HT-29 (cell line): Measurements from ENCODE around the gene ZNF503. TPM values are rescaled to one million over a fixed set of nuclear protein-coding genes. Genes with fewer than 3 reads are reported as not detected.

Experiments used
- DNase-seq: peaks from one replicate; pipeline ENCODE4 v3.0.0-alpha.2; 2015; ENCODE audit warnings: low spot score
- total RNA-seq: library from RNA; depleted of rRNA; stranded (reverse); fragments of >200 nt; shearing (Covaris generic); gene quantifications from 2 replicates; pipeline ENCODE4 v1.2.3, GENCODE V29; 2014; rRNA removed

Gene ZNF503, protein sequence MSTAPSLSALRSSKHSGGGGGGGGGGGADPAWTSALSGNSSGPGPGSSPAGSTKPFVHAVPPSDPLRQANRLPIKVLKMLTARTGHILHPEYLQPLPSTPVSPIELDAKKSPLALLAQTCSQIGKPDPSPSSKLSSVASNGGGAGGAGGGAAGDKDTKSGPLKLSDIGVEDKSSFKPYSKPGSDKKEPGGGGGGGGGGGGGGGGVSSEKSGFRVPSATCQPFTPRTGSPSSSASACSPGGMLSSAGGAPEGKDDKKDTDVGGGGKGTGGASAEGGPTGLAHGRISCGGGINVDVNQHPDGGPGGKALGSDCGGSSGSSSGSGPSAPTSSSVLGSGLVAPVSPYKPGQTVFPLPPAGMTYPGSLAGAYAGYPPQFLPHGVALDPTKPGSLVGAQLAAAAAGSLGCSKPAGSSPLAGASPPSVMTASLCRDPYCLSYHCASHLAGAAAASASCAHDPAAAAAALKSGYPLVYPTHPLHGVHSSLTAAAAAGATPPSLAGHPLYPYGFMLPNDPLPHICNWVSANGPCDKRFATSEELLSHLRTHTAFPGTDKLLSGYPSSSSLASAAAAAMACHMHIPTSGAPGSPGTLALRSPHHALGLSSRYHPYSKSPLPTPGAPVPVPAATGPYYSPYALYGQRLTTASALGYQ
- 4.6 and 8.8 TPM in 2 replicates for total RNA-seq

DNA sequence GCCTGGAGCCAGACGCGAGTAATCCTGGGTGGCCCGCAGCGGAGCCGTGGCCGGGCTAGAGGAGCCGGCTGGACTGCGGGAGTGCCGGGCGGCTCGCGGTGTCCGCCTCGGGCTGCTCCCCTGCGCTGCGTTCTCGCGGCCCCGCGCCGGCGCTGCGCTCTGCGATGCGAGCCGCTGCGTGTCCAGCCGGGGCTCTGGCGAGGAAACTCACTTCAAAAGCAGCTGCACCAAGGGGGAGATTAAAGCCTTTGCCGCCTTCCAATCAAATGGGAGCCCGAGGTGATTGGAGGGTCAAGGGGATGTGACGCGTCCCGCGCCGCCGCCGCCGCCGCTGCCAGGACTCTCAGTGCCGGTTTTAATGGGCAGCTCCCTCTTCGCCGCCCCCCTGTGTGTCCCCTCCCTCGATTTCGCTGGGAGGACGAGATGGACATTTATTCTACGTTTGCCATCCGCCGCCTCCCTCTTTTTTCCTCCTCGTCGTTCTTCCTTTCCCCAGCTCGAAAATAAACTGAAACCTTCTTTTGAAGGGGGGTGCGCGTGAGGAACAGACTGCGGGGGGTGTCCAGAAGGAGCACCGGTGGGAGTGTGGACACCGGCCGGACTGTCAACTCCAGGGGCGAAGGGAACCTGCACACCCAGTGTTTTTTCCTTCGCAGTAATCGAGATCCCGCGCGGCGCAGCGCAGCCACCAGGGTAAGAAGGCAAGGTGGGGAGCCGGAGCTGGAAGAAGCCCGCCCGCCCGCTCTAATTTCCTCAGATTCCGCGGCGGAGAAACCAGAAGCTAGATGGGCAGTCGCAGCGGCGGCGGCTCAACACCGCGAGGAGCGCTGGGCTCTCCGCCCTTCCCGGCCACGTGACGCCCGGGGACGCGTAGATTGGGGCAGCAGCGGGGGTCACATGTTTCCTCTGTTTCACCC lies at the start of gene ZNF503:
TSS of gene ZNF503 (minus strand) at position 196 of the 917 bp plus-strand sequence. CDS start 345 bp downstream, outside the sequence.
- DNase-seq = peak; percentile 94

DNA sequence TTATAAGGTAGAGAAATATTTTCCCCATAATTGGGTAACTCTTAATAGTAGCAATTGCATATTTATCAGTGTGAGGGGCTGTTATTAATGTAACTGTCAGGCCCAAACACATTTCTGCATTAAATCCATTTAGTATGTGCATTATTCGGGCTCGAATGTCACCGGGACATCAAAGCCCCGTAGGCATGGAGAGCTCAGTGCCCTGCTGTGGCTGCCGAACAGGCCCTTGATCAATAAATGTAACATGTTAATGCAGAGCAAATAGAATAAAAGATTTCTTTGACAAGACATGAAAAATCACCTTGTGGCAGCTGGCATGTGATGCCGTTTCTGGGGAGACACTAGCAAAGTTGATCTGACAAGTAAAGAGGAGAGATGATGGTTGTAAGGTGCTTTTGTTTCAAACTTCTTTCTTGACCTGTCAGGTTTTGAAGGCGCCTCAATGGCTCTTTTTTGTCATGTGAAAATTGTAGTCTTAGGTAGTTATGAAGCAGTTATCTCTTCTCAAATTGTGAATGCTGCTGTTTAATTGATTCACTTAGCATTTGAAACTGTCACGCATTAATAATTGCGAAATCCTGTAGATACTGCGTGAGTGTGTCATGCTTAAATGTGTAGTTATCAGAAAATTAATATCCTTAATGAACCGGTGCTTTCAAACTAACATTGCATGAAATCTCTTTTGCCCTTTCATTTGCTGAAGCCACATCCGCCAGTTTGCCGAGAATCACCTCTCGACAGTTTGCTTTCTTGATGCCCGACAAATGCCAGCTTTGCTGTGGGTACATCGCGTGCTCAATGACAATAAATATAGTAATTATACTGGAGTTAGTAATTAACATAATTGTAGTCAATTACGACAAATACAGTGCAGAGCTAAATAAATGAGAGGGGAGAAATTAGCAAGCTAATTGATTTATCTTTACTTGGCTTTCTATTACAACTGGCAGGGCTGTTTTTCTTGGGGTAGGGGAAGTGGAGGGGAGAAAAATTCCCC lies 49.4 kb upstream of the ZNF503 start:
- DNase-seq = no peak

DNA sequence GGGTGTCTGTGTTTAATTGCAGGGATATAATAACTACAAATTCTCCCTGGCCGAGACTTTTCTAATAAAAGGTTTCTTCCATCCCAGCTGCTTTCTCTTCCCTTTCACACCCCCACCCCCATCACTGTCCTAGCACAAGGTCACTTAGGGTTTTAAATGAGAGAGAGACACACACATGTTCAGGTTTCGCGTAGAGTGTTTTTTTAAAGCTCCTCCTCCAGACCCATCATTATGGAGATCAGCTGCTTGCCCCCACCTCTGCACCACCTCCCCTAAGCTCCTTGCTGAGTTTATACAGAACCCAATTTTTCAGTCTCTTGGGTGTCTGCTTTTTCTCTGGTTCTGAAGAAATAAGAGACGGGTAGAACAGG lies 48.5 kb upstream of the ZNF503 start:
- no peak for DNase-seq

DNA sequence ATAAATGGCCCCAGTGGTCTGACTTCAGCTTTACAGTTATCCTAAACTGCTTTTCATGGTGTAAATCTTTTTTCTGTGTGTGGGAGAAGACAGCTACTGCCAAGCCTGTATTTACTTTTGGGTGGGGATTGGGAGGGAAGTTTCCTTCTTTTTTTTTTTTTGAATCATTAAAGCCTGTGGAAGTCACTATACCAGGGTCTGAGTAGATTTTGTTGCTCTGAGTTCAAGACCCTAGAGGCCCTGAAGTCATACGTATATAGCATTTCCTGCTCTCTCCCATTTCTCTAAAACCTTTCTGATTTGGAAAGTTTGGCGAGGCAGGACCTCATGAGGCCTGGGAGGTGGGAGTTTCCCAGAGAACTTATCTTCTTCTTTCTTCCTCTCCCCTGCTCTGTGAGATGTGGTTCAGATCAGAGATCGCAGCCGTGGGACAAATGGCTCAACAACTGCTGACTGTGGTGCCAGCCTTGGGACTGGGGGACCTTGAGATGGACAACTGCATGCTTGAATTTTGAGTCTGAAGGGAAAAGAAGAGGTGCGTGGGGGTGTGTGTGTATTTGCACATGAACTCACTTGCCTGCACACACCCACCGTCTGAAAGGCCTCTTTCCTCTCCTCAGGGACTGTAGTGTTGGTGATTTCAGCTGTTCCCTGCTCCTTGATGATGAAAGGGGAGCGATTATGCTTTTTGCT lies 48.0 kb upstream of the ZNF503 start:
- DNase-seq = no peak

DNA sequence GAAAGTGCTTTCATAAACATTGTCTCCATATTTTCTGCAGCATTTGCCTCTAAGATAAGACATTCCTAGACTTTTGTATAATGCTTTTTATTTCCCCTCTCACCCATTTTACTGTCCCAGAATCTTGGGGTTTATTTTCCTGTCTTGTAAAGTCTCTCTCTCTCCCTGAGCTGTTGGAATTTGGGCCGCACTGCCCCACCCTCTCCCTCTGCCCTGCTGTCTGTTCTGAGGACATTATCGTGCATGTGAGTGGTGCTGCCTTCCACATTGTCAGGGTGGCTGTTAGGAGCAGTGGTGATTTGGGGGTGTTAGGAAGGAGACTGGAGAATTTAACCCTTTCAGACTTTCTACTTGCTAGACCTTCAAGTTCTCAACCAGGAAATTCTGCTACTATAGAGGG lies 46.6 kb upstream of the ZNF503 start:
- DNase-seq = no peak

DNA sequence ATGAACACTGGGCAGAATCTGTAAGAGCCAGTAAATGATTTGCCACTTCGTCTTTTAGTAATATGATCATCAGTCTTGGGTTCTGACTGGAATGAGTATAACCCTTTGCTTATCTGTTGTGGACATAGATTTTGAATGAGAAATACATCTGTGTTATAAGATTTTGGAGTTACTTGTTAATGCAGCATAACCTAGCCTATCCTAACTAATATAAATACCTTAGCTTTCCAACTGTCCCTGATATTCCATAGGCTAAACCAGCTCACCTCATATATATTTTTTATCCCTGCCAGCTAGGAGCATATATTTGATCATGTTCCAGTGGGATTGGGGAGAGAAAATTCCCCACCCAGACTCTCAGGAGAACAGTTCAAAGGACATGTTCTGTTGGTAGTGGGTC lies 44.9 kb upstream of the ZNF503 start:
- DNase-seq = no peak

DNA sequence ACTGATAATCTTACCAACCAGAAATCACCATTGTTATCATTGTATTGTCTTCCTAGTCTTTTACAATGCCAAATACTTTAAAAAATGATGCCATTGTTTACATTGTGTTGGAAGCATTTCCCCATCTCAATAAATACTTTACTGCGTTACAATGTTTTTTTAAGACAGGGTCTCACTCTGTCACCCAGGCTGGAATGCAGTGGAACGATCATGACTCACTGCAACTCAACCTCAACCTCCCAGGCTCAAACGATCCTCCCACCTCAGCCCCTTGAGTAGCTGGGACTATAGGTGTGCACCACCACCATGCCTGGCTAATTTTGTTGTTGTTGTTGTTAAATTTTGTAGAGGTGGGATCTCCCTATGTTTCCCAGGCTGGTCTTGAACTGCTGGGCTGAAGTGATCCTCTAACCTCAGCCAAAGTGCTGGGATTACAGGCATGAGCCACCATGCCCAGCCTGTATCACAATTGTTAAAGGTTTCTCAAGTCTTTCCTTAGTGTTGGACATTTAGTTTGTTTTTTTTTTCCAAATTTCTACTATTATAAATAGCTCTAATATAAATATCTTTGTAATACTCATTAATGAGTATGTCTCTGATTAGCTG lies 43.3 kb upstream of the ZNF503 start:
- no peak for DNase-seq

DNA sequence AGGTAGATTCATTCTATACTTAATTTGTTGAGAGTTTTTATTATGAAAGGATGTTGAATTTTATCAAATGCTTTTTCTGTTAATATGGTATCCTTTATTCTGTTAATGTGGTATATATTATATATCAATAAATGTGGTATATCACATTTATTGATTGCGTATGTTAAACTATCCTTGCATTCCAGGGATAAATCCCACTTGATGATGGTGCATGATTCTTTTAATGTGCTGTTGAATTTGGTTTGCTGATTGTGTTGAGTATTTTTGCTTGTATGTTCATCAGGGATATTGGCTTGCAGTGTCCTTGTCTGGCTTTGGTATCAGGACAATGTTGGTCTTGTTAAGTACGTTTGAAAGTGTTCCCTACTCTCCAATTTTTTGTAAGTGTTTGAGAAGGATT lies 41.8 kb upstream of the ZNF503 start:
- no peak for DNase-seq

DNA sequence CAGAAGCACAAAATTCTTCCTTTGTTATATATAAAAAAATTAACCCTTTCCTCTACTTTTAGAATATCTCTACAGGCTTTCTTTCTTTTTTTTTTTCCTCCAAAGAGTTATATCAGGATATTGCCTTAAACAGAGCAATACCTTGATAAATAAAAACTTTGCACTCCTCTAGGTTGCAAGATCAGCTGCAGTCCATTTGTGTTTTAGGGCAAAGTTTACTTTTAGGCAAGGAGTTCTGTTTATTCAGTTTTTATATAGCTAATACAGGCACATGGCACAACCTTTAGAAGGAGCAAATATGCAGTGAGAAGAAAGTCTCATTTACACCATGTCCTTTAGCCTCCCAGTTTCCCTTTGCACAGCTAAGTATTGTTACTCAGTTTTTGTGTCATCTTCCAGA lies 40.1 kb upstream of the ZNF503 start:
- DNase-seq = no peak

DNA sequence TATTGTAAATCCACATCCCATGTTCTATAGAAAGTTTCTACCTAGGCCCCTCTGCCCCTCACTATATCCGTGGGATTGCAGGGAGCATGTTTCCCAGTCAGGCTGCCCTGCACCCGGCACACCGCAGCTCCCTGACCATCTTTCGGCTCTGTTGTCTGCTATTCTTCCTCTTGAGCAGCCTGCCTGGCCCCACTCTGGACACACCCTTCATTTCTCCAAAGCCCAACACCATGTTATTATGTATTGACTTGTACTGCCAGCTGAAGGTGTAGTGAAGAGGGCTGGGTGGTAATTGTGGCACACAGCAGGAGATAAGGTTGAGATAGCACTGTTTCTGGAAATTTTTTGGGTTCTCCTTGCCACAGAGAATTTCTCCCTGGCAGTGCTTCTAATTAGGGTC lies 39.6 kb upstream of the ZNF503 start:
- no peak for DNase-seq

DNA sequence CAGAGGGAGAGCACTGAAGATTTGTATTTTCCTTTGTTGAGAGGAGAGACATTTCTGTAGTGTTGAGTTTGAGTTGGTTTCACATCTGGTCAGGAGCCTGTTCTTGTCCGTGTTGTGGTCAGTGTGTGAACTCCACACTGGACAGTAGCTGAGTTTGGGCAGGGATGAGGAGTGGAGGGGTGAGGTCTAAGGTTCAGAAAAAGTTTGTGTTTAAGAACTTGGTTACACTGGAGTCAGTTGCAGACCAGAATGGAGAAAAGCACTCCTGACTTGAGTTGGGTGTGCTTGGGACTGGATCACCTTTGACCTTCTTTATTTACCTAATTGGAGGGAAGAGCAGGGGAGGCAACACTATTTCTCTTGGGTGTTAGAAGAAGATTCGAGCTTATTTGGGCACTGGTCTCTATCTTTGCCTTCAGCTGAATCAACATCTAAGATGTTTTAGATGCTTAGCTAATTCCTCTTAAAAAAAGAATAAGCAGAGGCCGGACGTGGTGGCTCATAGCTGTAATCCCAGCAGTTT lies 38.8 kb upstream of the ZNF503 start:
- no peak for DNase-seq

DNA sequence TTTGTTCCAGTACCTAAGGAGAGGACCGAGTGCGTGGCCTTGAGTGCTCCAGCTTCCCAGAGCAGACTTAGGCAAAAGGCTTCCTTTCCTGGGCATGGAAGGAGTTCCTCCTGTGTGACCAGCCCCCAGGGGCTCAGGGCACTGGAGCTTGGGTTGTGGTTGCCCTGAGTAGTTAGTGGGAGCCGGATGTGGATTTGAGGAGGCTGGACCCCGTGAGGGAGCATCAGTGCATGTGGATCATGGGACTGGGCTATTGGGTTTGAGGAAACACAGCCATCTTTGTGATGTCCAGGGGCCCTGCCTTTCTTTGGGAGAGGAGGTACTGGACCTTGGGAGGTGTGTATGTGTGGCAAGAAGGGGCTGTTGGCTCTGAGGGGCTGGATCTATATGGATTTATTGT lies 38.2 kb upstream of the ZNF503 start:
- DNase-seq = no peak

DNA sequence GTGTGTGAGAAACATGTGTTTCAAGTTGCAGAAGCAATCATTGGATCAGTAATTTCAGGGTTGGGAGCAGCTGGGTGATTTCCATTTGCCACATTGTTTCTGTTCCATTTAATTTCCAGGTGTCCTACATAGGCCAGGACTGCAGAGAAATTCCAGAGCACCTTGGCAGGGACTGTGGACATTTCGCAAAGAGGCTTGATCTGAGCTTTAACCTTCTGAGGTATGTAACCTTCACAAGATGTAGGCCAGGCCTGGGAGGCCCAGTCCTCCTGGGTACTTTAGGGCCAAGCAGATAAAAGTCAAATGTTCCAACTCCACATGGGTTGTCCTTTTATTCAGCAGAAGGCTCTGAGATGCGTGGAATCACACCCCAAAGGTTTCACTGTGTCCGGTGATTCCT lies 36.7 kb upstream of the ZNF503 start:
- DNase-seq = no peak

DNA sequence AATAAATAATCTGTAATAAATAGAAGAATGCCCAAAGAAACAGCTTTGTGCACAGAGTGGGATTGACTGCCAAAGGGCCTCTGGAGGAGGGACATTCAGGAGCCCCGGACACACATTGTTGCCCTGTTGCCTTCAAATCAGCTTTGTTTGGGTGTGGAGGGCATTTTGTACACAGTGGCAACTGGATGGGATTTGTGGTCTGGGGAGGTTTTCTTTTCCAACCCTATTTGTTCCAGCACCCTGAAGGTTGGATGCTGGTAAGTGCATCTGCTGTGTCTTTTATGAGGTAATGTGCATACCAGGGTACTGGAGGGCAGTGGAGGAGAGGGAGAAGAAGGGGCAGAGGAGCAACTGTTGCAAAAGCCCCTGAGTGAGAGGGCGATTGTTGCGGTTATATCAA lies 36.1 kb upstream of the ZNF503 start:
- DNase-seq = no peak

DNA sequence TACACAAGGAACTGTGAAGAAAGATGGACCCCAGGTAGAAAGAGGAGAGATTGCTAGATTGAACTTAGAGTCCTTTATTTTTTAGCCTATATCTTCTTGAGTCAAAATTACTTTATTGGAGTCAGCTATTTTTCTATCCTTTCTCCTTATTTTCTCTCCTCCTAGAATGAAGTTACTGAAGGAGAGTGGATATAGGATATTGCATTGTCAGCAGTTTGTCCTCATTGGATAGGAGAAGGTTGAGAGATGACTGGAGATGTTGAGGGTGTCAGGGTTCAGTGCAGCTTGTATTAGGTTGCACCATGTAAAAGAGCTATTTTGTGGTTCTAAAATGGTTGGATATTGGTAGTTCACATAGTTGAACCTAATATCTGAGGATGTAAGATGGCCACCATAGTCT lies 35.3 kb upstream of the ZNF503 start:
- DNase-seq = no peak

DNA sequence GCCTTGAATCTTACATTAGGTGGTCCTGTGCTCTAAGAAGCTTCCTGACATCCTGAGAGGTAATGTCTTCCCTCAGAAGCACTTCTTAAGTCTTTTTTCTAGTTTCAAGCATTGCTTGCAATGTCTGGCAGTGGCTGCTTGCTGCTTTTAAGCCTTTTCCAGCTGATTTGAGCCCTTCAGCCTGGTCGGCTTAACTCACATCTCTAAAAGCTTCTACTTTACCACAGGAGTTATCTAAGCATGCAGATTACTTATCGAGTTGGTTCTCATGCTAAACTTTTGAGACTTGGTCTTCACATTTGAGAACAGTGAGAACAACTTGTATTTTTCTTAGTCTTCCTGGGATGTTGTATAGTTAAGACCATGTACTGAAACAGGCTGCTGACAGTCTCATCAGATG lies 33.7 kb upstream of the ZNF503 start:
- DNase-seq = no peak

DNA sequence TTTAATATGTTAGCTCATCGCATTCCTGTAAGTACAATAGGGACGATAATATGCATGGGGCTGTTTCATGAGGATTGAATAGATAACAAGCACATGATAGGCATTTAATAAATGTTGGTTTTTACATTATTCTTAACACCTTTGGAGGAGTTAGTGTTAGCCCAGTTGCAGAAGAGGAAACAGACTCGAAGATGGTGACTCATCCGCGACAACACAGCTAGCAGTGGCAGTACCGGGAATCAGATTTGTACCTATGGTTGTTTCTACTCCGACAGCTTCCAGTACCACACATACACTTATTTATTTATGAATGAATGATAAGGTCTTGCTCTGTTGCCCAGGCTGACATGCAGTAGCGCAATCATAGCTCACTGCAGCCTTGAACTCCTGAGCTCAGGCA lies 32.7 kb upstream of the ZNF503 start:
- no peak for DNase-seq

DNA sequence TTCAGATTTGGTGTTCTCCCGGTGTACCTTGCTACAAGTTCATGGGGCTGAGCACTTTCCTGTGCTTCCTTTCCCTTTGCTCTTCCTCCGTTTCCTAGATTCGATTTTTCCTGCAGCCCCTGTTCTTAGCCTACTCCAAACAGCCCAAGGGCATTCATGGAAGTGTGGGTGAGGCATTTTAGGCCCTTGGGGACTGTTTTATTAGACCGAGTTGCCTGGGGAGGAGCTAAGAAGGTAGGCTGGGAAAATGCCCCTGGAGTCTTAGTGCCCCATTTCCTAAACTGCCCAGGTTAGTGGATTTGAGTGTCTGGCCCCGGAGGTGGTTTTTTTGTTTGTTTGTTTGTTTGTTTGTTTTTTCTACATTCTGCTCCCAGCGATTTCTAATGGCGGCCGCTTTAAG lies 31.7 kb upstream of the ZNF503 start:
- no peak for DNase-seq

DNA sequence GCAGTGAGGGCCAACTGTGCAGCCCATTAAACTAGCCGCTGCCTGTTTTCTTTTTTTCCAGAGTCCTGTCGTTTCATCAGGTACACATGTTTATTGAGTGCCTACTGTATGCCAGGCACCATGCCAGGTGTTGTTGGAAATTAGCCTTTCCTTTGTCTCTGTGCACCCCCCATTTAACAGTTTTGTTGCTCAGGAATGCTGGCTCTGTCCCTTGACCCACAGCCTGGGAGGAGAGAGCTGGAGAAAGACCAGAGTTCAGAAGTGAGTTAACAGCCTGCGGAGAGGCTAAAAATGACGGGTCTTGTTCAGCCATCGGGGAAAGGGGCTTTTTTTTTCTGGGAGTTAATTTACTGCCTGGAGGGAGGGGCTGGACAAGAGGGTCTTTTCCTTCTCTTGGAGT lies 31.2 kb upstream of the ZNF503 start:
- DNase-seq = no peak

DNA sequence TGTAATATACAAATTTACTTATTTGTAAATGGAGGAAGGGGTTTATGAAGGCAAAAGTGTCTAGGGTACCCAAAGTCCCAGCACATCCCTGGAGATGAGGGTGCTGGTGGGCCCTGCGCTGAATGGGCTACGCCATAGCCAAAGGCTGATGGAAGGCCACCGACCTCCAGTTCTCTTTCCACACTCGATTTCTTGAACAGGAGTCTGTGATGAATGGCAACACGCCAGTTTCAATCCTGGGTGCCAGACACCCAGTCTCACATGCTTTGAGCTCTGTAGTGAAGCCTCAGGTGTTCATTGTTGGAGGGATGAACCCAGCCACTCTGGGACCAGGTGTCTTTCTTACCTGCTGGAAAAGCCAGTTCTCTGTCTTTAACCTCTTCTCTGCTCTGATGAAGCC lies 30.6 kb upstream of the ZNF503 start:
- DNase-seq = no peak
